Ectodermal cell (in vitro differentiated cells): ENCODE measurements around the gene HOMEZ. TPM values are rescaled to one million over a fixed set of nuclear protein-coding genes. Genes with fewer than 3 reads are reported as not detected.
"Not testable (repeated sequence)": the region's sequence is repeated elsewhere in the genome, so short reads cannot be mapped to it uniquely, and the experiment has no call there.

ENCODE experiments used
- H3K27ac ChIP-seq: 2 replicates; pipeline ENCODE4 v1.7.0; 2013; ENCODE audit warnings: mild to moderate bottlenecking, low read depth, low read length; ENCODE audit not compliant: insufficient read depth, poor library complexity, severe bottlenecking
- H3K27me3 ChIP-seq: 2 replicates; pipeline ENCODE4 v1.7.0; 2013; ENCODE audit warnings: mild to moderate bottlenecking, low read length; ENCODE audit not compliant: insufficient read depth, control insufficient read depth, poor library complexity, severe bottlenecking
- H3K36me3 ChIP-seq: one replicate; pipeline ENCODE4 v1.7.0; 2013; ENCODE audit warnings: low read length; ENCODE audit not compliant: control insufficient read depth, insufficient read depth
- H3K4me1 ChIP-seq: one replicate; pipeline ENCODE4 v1.7.0; 2013; ENCODE audit warnings: low read length; ENCODE audit not compliant: control insufficient read depth, insufficient read depth
- H3K4me3 ChIP-seq: 2 replicates; pipeline ENCODE4 v1.7.0; 2013; ENCODE audit warnings: low read depth, low read length, control low read depth; ENCODE audit not compliant: insufficient read depth
- H3K9me3 ChIP-seq: 2 replicates; pipeline ENCODE4 v1.7.0; 2013; ENCODE audit warnings: mild to moderate bottlenecking, low read length, moderate library complexity; ENCODE audit not compliant: control insufficient read depth
- WGBS, 2 experiments: methylation state at CpG; one replicate each; pipeline ENCODE4 v1.1.7; 2013; ENCODE audit warnings: missing lambda C conversion rate in 2 of 2; 5-methylcytosine and 5-hydroxymethylcytosine counted together
- polyA plus RNA-seq, 4 experiments: library from polyadenylated mRNA; stranded (reverse); fragments of 50-300 nt; gene quantifications; one replicate each; pipeline ENCODE4 v1.2.3, GENCODE V29; 2013

Gene HOMEZ
- 29.5 TPM for polyA plus RNA-seq (2013, experiment 1 of 4)
- 25.7 TPM for polyA plus RNA-seq (2013, experiment 2 of 4)
- 23.4 TPM for polyA plus RNA-seq (2013, experiment 3 of 4)
- polyA plus RNA-seq (2013, experiment 4 of 4), result 28.2 TPM

- Histone ChIP-seq H3K27ac (peak within 1 kb of the TSS; percentile 97), H3K9me3 (no peaks in the 10 kb centered on the region), H3K4me1 (no peaks in the 10 kb centered on the region), H3K4me3 (peak within 1 kb of the TSS; percentile 82), H3K27me3 (peaks cover 30% of the 10 kb centered on the region), H3K36me3 (no peaks in the 10 kb centered on the region)
- WGBS, 2 experiments, result 1% methylated on average over 53 of the region's 53 CpGs
Observed at GRCh38 chr14:23286020-23286901, at the start of gene HOMEZ. HOMEZ (minus strand) TSS chr14:23286132; CDS start chr14:23285952, 180 bp downstream.

- WGBS, 2 experiments, result 95 to 96% methylated on average over 5 of the region's 5 CpGs
- H3K27ac ChIP-seq, result no peak overlapping the region
- peaks cover 3% of the 10 kb centered on the region for H3K9me3 ChIP-seq
- no peaks in the 10 kb centered on the region for H3K27me3 ChIP-seq
- H3K36me3 ChIP-seq, result no peaks in the 10 kb centered on the region
- H3K4me1 ChIP-seq, result no peaks in the 10 kb centered on the region
- H3K4me3 ChIP-seq, result no peak overlapping the region
Observed at GRCh38 chr14:23335623-23336022, 49.7 kb upstream of the HOMEZ start.

GRCh38 chr14:23327947-23328744 is 42.2 kb upstream of the HOMEZ start:
- Histone ChIP-seq H3K27ac (no peak overlapping the region), H3K27me3 (no peaks in the 10 kb centered on the region), H3K36me3 (peaks cover 22% of the 10 kb centered on the region), H3K4me3 (no peak overlapping the region), H3K9me3 (no peaks in the 10 kb centered on the region), H3K4me1 (peaks cover 2% of the 10 kb centered on the region)
- 53 to 55% methylated on average over 4 of the region's 4 CpGs for WGBS, 2 experiments

- WGBS, 2 experiments, result 89 to 92% methylated on average over 13 of the region's 13 CpGs
- Histone ChIP-seq H3K27me3 (no peaks in the 10 kb centered on the region), H3K4me1 (peaks cover 4% of the 10 kb centered on the region), H3K36me3 (peaks cover 26% of the 10 kb centered on the region), H3K27ac (no peak overlapping the region), H3K4me3 (no peak overlapping the region), H3K9me3 (no peaks in the 10 kb centered on the region)
Observed at GRCh38 chr14:23326491-23327332, 40.8 kb upstream of the HOMEZ start.

- 96 to 100% methylated on average over 4 of the region's 5 CpGs for WGBS, 2 experiments
- peaks cover 26% of the 10 kb centered on the region for H3K36me3 ChIP-seq
- not testable (repeated sequence) for H3K27me3 ChIP-seq, H3K4me3 ChIP-seq, H3K9me3 ChIP-seq, H3K27ac ChIP-seq, H3K4me1 ChIP-seq
Observed at GRCh38 chr14:23325746-23326145, 39.8 kb upstream of the HOMEZ start.

- Histone ChIP-seq H3K4me3 (no peak overlapping the region), H3K36me3 (peaks cover 26% of the 10 kb centered on the region), H3K27ac (no peak overlapping the region), H3K9me3 (no peaks in the 10 kb centered on the region), H3K27me3 (no peaks in the 10 kb centered on the region), H3K4me1 (peaks cover 8% of the 10 kb centered on the region)
- WGBS, 2 experiments, result 94 to 96% methylated on average over 4 to 6 of the region's 7 CpGs
Observed at GRCh38 chr14:23324993-23325392, 39.1 kb upstream of the HOMEZ start.

GRCh38 chr14:23324455-23324846 is 38.5 kb upstream of the HOMEZ start:
- Histone ChIP-seq H3K4me3 (no peak overlapping the region), H3K27me3 (no peaks in the 10 kb centered on the region), H3K36me3 (peaks cover 26% of the 10 kb centered on the region), H3K9me3 (no peaks in the 10 kb centered on the region), H3K27ac (no peak overlapping the region), H3K4me1 (peaks cover 9% of the 10 kb centered on the region)
- 89 to 98% methylated on average over 2 of the region's 2 CpGs for WGBS, 2 experiments

GRCh38 chr14:23323838-23324454 is 38.0 kb upstream of the HOMEZ start:
- 94 to 97% methylated on average over 17 to 18 of the region's 18 CpGs for WGBS, 2 experiments
- Histone ChIP-seq H3K4me3 (no peak overlapping the region), H3K27ac (no peak overlapping the region), H3K36me3 (peaks cover 26% of the 10 kb centered on the region), H3K9me3 (no peaks in the 10 kb centered on the region), H3K27me3 (no peaks in the 10 kb centered on the region), H3K4me1 (peaks cover 9% of the 10 kb centered on the region)
